PFSK-1 (cell line): Measurements from ENCODE around the gene ZNF140.
A peak's percentile ranks its signal among the peaks of the same experiment; 100 is the strongest.

Experiments
- POLR2AphosphoS5 ChIP-seq: IDR thresholded peaks from 2 replicates; pipeline ENCODE4 v1.6.1; 2012; ENCODE audit warnings: low read depth, mild to moderate bottlenecking, control low read depth, low read length, moderate library complexity
- REST ChIP-seq, 2 experiments: IDR thresholded peaks; 2 replicates each; pipeline versions ENCODE4 v1.6.1 to v1.8.0; 2011 to 2012; ENCODE audit warnings: low read depth in 2 of 2, low read length in 2 of 2, control low read depth in 1 of 2, inconsistent platforms in 1 of 2, mild to moderate bottlenecking in 1 of 2, moderate library complexity in 1 of 2; ENCODE audit not compliant: insufficient read depth in 1 of 2
- TAF1 ChIP-seq: IDR thresholded peaks from 2 replicates; pipeline ENCODE4 v1.6.1; 2012; ENCODE audit warnings: low read length, control low read depth, borderline replicate concordance; ENCODE audit not compliant: insufficient read depth

GRCh38 chr12:133080368-133081158 lies at the start of gene ZNF140:
- TF ChIP-seq TAF1 = peak; percentile 9; the same call in 1 of the 2 replicates
- TF ChIP-seq REST (IDR thresholded peaks at IDR 0.05; ENCODE audit: insufficient read depth in 1 of 2, low read depth in 2 of 2, low read length in 2 of 2) = no peak
- TF ChIP-seq POLR2AphosphoS5 = peak; percentile 30; the same call in 1 of the 2 replicates
